Panc1 (cell line): Measurements from ENCODE around the gene HS3ST5.

Experiments
- CTCF ChIP-seq: fragments of 450-650 bp; IDR thresholded peaks from 2 replicates; pipeline ENCODE4 v1.5.1; 2017; ENCODE audit warnings: mild to moderate bottlenecking
- POLR2AphosphoS5 ChIP-seq: IDR thresholded peaks from 2 replicates; pipeline ENCODE4 v1.6.1; 2012; ENCODE audit warnings: mild to moderate bottlenecking, low read depth, low read length, moderate library complexity
- TCF7L2 ChIP-seq: IDR thresholded peaks from 2 replicates; pipeline ENCODE4 v1.6.1; 2011; ENCODE audit warnings: mild to moderate bottlenecking, low read depth, low read length, inconsistent platforms

- TF ChIP-seq CTCF: no peak; the same call in 1 of the 2 replicates
- TF ChIP-seq TCF7L2: no peak
- no peak for TF ChIP-seq POLR2AphosphoS5
These were observed 15.7 kb downstream of the HS3ST5 start for GRCh38 chr6:114327074-114327473.
